ENCODE results near the gene EPS8L2.
"Not testable (repeated sequence)": the region's sequence is repeated elsewhere in the genome, so short reads cannot be mapped to it uniquely, and the experiment has no call there.

The EPS8L2 gene

GRCh38 chr11:690244-690643 is 15.8 kb upstream of the EPS8L2 start:
- DNase-seq (ENCODE audit: low read depth, low spot score), result not testable (repeated sequence)

GRCh38 chr11:690738-691633 is 15.0 kb upstream of the EPS8L2 start:
- DNase-seq (ENCODE audit: low read depth, low spot score), result peak; percentile 51

GRCh38 chr11:691710-692590 is 14.1 kb upstream of the EPS8L2 start:
- DNase-seq (ENCODE audit: low read depth, low spot score), result no peak

GRCh38 chr11:692824-693414 is 13.1 kb upstream of the EPS8L2 start:
- DNase-seq (ENCODE audit: low read depth, low spot score), result peak; percentile 43

GRCh38 chr11:693415-693831 is 12.6 kb upstream of the EPS8L2 start:
- peak; percentile 61 for DNase-seq (ENCODE audit: low read depth, low spot score)

GRCh38 chr11:693887-694562 is 12.0 kb upstream of the EPS8L2 start:
- no peak for DNase-seq (ENCODE audit: low read depth, low spot score)

GRCh38 chr11:694563-695287 is 11.3 kb upstream of the EPS8L2 start, which contains the start of gene DEAF1:
Gene DEAF1, minus strand, starts transcription at chr11:695222. Its CDS starts 175 bp downstream, at chr11:695047.
- DNase-seq (ENCODE audit: low read depth, low spot score), result peak; percentile 99

GRCh38 chr11:695288-695537 is 10.8 kb upstream of the EPS8L2 start:
- no peak for DNase-seq (ENCODE audit: low read depth, low spot score)

GRCh38 chr11:695538-696248 is 10.3 kb upstream of the EPS8L2 start, which contains the start of gene TMEM80:
Gene TMEM80, plus strand, starts transcription at chr11:695816. Its CDS starts 12 bp downstream, at chr11:695828.
- peak; percentile 98 for DNase-seq (ENCODE audit: low read depth, low spot score)

- no peak for DNase-seq (ENCODE audit: low read depth, low spot score)
These were observed 9.0 kb upstream of the EPS8L2 start for GRCh38 chr11:696955-697491.

- DNase-seq (ENCODE audit: low read depth, low spot score), result no peak
These were observed 8.2 kb upstream of the EPS8L2 start for GRCh38 chr11:697811-698311.

GRCh38 chr11:698493-699115 is 7.4 kb upstream of the EPS8L2 start:
- DNase-seq (ENCODE audit: low read depth, low spot score), result no peak

GRCh38 chr11:699116-699508 is 6.9 kb upstream of the EPS8L2 start:
- DNase-seq (ENCODE audit: low read depth, low spot score), result no peak

- DNase-seq (ENCODE audit: low read depth, low spot score), result no peak
These were observed 6.3 kb upstream of the EPS8L2 start for GRCh38 chr11:699753-700152.

GRCh38 chr11:701741-702461 is 4.1 kb upstream of the EPS8L2 start:
- DNase-seq (ENCODE audit: low read depth, low spot score), result no peak

GRCh38 chr11:702462-703461 is 3.3 kb upstream of the EPS8L2 start:
- DNase-seq (ENCODE audit: low read depth, low spot score), result no peak

GRCh38 chr11:703506-703905 is 2.5 kb upstream of the EPS8L2 start:
- no peak for DNase-seq (ENCODE audit: low read depth, low spot score)

All from ELF-1 (cell line).